HG03095 (cell line): ENCODE results near the gene ANK2.

Source experiments
- ATAC-seq: cut with Tn5 transposase; IDR thresholded peaks from one replicate; pipeline ENCODE4 v1.9.1; 2021; ENCODE audit warnings: moderate library complexity; ENCODE audit not compliant: unreplicated experiment

ANK2 gene

GRCh38 chr4:113090954-113091353 is 41.5 kb downstream of the ANK2 start:
- no peak for ATAC-seq

GRCh38 chr4:113094331-113094730 is 44.9 kb downstream of the ANK2 start:
- no peak for ATAC-seq

- no peak for ATAC-seq
Measured at GRCh38 chr4:113094802-113095201, 45.3 kb downstream of the ANK2 start.

GRCh38 chr4:113101669-113102068 is 52.2 kb downstream of the ANK2 start:
- no peak for ATAC-seq

GRCh38 chr4:113103556-113103955 is 54.1 kb downstream of the ANK2 start:
- ATAC-seq = no peak

GRCh38 chr4:113106108-113106507 is 56.7 kb downstream of the ANK2 start:
- no peak for ATAC-seq

GRCh38 chr4:113109106-113109718 is 59.8 kb downstream of the ANK2 start:
- no peak for ATAC-seq

- ATAC-seq = no peak
Measured at GRCh38 chr4:113112338-113112978, 63.0 kb downstream of the ANK2 start.

GRCh38 chr4:113113151-113113550 is 63.7 kb downstream of the ANK2 start:
- no peak for ATAC-seq

- ATAC-seq = no peak
Measured at GRCh38 chr4:113114884-113115283, 65.4 kb downstream of the ANK2 start.

- ATAC-seq = no peak
Measured at GRCh38 chr4:113116414-113117357, 67.2 kb downstream of the ANK2 start.

GRCh38 chr4:113117358-113117702 is 67.9 kb downstream of the ANK2 start:
- no peak for ATAC-seq

- ATAC-seq = no peak
Measured at GRCh38 chr4:113122066-113122465, 72.6 kb downstream of the ANK2 start.

GRCh38 chr4:113125418-113125817 is 76.0 kb downstream of the ANK2 start:
- ATAC-seq = no peak

- no peak for ATAC-seq
Measured at GRCh38 chr4:113131136-113131535, 81.7 kb downstream of the ANK2 start.

GRCh38 chr4:113131621-113132020 is 82.2 kb downstream of the ANK2 start:
- no peak for ATAC-seq

GRCh38 chr4:113141901-113142346 is 92.5 kb downstream of the ANK2 start:
- no peak for ATAC-seq

- ATAC-seq = no peak
Measured at GRCh38 chr4:113142351-113142750, 92.9 kb downstream of the ANK2 start.

GRCh38 chr4:113144091-113144490 is 94.6 kb downstream of the ANK2 start:
- ATAC-seq = no peak

- ATAC-seq = no peak
Measured at GRCh38 chr4:113145147-113145518, 95.7 kb downstream of the ANK2 start.

GRCh38 chr4:113145519-113146291 is 96.3 kb downstream of the ANK2 start:
- ATAC-seq = no peak
